ENCODE measurements around the gene PPIH.
"Not testable (repeated sequence)": the region's sequence is repeated elsewhere in the genome, so short reads cannot be mapped to it uniquely, and the experiment has no call there.

GRCh38 chr1:42627205-42627604, 31.0 kb upstream of the PPIH start:
- TF ChIP-seq, protein P1, sequence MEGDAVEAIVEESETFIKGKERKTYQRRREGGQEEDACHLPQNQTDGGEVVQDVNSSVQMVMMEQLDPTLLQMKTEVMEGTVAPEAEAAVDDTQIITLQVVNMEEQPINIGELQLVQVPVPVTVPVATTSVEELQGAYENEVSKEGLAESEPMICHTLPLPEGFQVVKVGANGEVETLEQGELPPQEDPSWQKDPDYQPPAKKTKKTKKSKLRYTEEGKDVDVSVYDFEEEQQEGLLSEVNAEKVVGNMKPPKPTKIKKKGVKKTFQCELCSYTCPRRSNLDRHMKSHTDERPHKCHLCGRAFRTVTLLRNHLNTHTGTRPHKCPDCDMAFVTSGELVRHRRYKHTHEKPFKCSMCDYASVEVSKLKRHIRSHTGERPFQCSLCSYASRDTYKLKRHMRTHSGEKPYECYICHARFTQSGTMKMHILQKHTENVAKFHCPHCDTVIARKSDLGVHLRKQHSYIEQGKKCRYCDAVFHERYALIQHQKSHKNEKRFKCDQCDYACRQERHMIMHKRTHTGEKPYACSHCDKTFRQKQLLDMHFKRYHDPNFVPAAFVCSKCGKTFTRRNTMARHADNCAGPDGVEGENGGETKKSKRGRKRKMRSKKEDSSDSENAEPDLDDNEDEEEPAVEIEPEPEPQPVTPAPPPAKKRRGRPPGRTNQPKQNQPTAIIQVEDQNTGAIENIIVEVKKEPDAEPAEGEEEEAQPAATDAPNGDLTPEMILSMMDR (IDR thresholded peaks at IDR 0.05), result not testable (repeated sequence)
- TF ChIP-seq POLR2A (IDR thresholded peaks at IDR 0.05); POLR2AphosphoS5 (IDR thresholded peaks at IDR 0.05; ENCODE audit: insufficient read depth in 1 of 2, low read depth in 1 of 2): not testable (repeated sequence)

Data from vagina (tissue), 2 donors.